Omental fat pad (tissue), 4 donors: Measurements from ENCODE around the gene EEF1AKMT3. TPM values are rescaled to one million over a fixed set of nuclear protein-coding genes. Genes with fewer than 3 reads are reported as not detected.

Source experiments
- ATAC-seq: fragments of 150-250 bp; one replicate; pipeline ENCODE4 v1.9.1; 2016; ENCODE audit warnings: mild to moderate bottlenecking, moderate library complexity; ENCODE audit not compliant: low FRiP score
- DNase-seq: peaks from one replicate; pipeline ENCODE4 v3.0.0-alpha.2; 2019; ENCODE audit warnings: low spot score
- total RNA-seq, 4 donors: library from RNA; depleted of rRNA; stranded (reverse); fragments of >200 nt; gene quantifications; one replicate each; pipeline ENCODE4 v1.1.0, GENCODE V29; 2016
- TF ChIP-seq, protein P1 (sequence below), 3 donors: fragments of 450-650 bp; IDR thresholded peaks; one replicate each; pipeline ENCODE4 v1.5.1; 2016 to 2017; ENCODE audit warnings: antibody characterized with exemption in 3 of 3, mild to moderate bottlenecking in 3 of 3, moderate library complexity in 2 of 3

Gene EEF1AKMT3
- total RNA-seq, 4 donors from 2014 or later: 6.1 to 10.9 (median 9.3) TPM

DNA sequence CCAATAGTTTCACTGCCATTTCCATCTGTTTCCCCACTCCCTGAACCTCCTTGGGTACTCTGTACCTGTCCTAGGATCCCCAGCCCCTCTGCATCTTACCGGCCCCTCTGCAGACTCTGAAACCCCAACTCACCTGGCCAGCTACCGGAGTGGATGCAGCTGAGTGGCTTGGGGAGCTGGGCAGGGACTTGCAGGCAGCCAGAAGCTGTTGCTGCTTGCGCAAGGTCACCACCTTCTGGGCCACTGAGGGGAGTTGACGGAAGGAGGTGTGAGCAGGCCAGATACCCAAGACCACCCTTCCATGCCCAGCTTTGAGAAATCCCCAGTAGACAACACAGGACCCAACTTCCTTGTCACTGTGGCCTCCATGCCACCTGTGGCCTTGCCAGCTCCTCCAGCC is 40.1 kb upstream of the EEF1AKMT3 start:
- ATAC-seq (no peak), DNase-seq (no peak)
- TF ChIP-seq, protein P1, sequence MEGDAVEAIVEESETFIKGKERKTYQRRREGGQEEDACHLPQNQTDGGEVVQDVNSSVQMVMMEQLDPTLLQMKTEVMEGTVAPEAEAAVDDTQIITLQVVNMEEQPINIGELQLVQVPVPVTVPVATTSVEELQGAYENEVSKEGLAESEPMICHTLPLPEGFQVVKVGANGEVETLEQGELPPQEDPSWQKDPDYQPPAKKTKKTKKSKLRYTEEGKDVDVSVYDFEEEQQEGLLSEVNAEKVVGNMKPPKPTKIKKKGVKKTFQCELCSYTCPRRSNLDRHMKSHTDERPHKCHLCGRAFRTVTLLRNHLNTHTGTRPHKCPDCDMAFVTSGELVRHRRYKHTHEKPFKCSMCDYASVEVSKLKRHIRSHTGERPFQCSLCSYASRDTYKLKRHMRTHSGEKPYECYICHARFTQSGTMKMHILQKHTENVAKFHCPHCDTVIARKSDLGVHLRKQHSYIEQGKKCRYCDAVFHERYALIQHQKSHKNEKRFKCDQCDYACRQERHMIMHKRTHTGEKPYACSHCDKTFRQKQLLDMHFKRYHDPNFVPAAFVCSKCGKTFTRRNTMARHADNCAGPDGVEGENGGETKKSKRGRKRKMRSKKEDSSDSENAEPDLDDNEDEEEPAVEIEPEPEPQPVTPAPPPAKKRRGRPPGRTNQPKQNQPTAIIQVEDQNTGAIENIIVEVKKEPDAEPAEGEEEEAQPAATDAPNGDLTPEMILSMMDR (IDR thresholded peaks at IDR 0.05): no peak

DNA sequence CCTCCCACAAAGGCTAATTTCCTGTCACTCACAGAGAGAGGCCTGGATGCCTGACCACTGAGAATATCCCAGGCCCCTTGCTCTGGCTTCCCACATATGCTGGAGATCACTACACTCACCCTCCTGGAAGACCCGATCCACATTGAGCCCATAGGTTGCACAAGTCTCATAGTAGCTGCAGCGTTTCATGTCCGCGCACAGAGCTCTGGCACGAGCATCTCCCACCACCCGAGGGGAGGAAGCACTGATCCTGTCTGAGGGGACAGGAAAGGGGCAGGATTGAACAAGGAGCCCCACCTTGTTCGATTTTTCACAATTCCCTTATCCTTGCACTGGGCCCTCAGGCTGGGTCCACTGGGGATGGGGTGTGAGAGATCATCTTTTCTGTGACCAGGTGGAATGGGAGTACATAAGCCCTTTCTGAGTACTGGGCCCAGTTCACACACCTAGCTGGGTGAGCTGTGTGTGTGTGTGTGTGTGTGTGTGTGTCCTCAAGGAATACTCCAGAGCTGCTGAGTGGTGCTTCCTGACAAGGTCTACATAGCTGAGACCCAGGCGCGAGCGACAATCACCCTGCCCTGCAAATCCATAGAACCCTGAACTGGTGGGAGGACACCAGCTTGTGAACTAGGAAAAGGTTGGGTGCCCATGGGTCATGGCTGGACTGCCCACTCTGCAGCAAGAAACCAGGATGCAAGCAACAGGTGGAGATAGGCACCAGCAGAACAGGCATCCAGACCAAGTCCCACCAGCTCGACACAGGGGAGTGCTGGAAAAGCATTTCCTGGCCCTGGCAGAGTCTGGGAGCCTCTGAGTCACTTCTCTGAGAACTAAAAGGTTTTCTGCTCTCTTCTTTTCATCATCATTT is 39.5 kb upstream of the EEF1AKMT3 start:
- ATAC-seq (no peak), DNase-seq (no peak)
- TF ChIP-seq, protein P1 (IDR thresholded peaks at IDR 0.05): no peak

DNA sequence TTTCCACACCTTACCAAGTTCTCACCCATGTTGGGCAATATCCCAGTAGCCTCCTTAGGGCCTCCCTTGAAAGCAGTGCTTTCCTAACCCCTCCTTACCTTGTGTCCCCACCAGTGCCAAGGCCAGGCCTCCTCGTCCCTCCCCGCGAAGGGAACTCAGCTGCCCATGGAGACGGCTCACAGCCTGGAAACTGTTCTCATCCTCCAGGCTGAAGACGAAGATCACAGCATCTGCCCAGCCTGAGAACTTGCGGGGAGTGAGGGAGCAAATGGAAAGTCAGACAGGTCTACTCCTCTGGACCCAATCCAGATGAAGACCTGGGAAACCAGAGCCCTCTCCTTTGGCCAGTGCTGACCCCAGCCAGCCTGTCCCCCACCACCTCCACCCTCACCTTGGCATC is 38.5 kb upstream of the EEF1AKMT3 start:
- TF ChIP-seq, protein P1 (IDR thresholded peaks at IDR 0.05): no peak
- DNase-seq (no peak), ATAC-seq (no peak)

DNA sequence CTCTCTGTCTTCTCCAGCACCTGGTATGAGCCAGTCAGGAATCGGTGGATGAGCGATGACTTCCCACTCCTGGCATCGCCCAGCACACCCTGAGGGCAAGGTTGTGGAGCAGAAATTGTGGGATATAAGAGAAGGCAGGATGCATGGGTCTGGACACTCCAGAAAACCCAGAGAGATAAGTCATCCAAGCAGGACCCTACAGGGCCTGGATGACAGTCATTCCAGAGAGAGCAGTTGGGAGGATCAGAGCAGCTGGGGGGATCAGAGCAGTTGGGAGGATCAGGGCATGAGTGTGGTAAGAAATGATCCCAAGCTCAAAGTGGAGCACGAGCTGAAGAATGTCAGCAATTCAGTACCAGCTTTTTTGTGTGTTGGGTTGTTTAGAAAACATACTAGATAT is 37.8 kb upstream of the EEF1AKMT3 start:
- ATAC-seq (no peak), DNase-seq (no peak)
- TF ChIP-seq, protein P1 (IDR thresholded peaks at IDR 0.05): no peak

DNA sequence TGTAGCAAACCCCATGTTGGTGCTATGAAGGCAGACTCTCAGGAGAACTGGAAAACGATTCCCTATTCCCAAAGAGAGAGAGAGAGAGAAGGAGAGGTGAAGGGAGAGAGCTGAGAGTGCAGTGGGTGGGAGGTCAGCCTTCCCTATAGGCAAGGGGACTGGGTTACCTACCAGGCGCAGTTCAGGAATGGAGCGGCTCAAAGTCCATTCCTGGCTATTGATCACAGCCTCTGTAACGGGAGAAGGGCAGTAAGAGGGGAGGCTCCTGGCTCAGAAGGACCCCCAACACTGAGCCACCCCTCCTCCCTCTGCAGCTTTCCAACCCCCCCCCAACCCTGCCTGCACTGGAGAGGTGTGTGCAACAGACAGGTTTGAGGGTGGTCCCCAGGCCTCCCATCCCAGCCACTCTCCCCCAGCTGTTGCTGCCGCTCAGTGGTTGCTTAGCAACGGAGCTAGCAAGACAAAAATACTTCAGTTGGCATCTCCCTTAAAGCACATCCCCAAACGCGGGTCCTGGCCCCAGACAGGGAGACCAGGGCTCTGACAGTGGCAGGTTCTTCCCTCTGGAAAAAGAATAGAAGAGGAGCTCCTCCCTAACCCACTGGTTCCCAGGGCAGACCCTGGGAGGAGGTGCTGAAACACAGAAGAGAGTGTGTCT is 37.1 kb upstream of the EEF1AKMT3 start:
- no peak for ATAC-seq
- TF ChIP-seq, protein P1 (IDR thresholded peaks at IDR 0.05): no peak
- DNase-seq: no peak

DNA sequence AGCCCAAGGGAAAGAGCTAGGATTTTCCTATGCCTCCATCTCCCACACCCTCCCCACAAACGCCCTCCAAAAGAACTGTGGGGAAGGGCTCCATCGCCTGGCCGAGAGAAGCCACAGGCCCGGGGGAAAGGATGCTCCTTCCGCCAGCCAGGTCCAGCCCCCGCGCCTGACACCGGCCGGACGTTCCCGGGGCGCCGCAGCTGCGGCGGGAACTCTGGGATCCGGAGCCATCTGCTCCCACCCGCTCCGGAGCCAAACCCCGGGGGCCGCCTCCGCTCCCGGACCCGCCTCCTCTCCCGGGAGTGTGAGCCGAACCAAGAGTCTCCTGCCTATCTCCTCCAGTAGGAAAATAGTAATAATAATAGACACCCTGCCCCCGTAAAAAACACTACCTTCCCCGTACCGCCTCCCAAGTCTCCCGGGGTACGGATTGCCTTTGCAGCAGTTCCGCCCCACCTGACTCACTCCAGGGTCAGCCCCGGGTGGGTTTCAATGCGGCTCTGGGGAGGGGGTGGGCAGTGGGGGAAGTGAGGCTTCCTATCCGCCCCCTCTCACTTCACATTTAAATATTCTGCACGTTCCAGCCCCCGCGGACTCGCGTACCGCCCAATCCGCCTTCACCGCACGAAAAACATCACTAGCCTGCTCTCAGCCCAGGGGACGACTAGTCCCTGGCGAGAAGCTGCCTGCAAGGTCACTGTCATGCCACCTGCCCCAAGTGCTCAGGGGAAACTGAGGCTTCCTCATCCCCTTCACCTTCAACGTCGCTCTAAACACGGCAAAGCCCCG is 36.3 kb upstream of the EEF1AKMT3 start:
- ATAC-seq: peak; percentile 45
- no peak for DNase-seq
- TF ChIP-seq, protein P1 (IDR thresholded peaks at IDR 0.05): no peak
